ENCODE results near the gene HOXB5. TPM values are rescaled to one million over a fixed set of nuclear protein-coding genes. Genes with fewer than 3 reads are reported as not detected.
A peak's percentile ranks its signal among the peaks of the same experiment; 100 is the strongest.

The HOXB5 gene
- total RNA-seq = 1 to 10 TPM in 1 of 2 donors, under 1 TPM in 1; 0.56 to 3.8 TPM

- Histone ChIP-seq H3K36me3 (peaks cover 8% of the 10 kb centered on the region), H3K27ac (peak within 1 kb of the TSS in 1 of 2 donors; percentile 28), H3K4me3 (peak within 1 kb of the TSS; percentile 72), H3K4me1 (ENCODE audit: control insufficient read depth in 1 of 2, low read depth in 2 of 2) (peaks cover 5 to 22% of the 10 kb centered on the region in 2 donors), H3K9me3 (no peaks in the 10 kb centered on the region), H3K27me3 (replicated peaks; ENCODE audit: insufficient read depth) (no peaks in the 10 kb centered on the region)
- DNase-seq (ENCODE audit: low spot score) = no peak
- TF ChIP-seq CTCF (IDR thresholded peaks at IDR 0.05) = no peak
- no peak for ATAC-seq (ENCODE audit: insufficient number of reproducible peaks, low FRiP score, low read depth)
Observed at GRCh38 chr17:48593126-48593829, at the start of gene HOXB5. TSS of gene HOXB5 (minus strand) at chr17:48593779. CDS start at chr17:48593682, 97 bp downstream.

- ATAC-seq (ENCODE audit: insufficient number of reproducible peaks, low FRiP score, low read depth) = no peak
- peaks cover 7 to 10% of the 10 kb centered on the region in 2 donors for H3K4me1 ChIP-seq (ENCODE audit: control insufficient read depth in 1 of 2, low read depth in 2 of 2)
- no peak overlapping the region for H3K27ac ChIP-seq
- H3K36me3 ChIP-seq = no peaks in the 10 kb centered on the region
- TF ChIP-seq CTCF (IDR thresholded peaks at IDR 0.05) = no peak
- no peaks in the 10 kb centered on the region for H3K9me3 ChIP-seq
- H3K4me3 ChIP-seq = no peak overlapping the region
- peaks cover 24% of the 10 kb centered on the region for H3K27me3 ChIP-seq (replicated peaks; ENCODE audit: insufficient read depth)
- DNase-seq (ENCODE audit: low spot score) = no peak
Observed at GRCh38 chr17:48642843-48643696, 49.5 kb upstream of the HOXB5 start.

- no peak for ATAC-seq (ENCODE audit: insufficient number of reproducible peaks, low FRiP score, low read depth)
- peaks cover 24% of the 10 kb centered on the region for H3K27me3 ChIP-seq (replicated peaks; ENCODE audit: insufficient read depth)
Observed at GRCh38 chr17:48642059-48642842, 48.7 kb upstream of the HOXB5 start.

GRCh38 chr17:48641541-48642058 lies 48.0 kb upstream of the HOXB5 start:
- no peak for ATAC-seq (ENCODE audit: insufficient number of reproducible peaks, low FRiP score, low read depth)
- H3K27me3 ChIP-seq (replicated peaks; ENCODE audit: insufficient read depth) = peaks cover 24% of the 10 kb centered on the region

More at GRCh38 chr17:48642059-48642842, 48.7 kb upstream of the HOXB5 start:
- Histone ChIP-seq H3K4me1 (ENCODE audit: control insufficient read depth in 1 of 2, low read depth in 2 of 2) (peaks cover 2 to 3% of the 10 kb centered on the region in 2 donors), H3K9me3 (no peaks in the 10 kb centered on the region), H3K4me3 (no peak overlapping the region), H3K36me3 (no peaks in the 10 kb centered on the region), H3K27ac (no peak overlapping the region)
- no peak for DNase-seq (ENCODE audit: low spot score)
- no peak for TF ChIP-seq CTCF (IDR thresholded peaks at IDR 0.05)

More at GRCh38 chr17:48641541-48642058, 48.0 kb upstream of the HOXB5 start:
- Histone ChIP-seq H3K9me3 (no peaks in the 10 kb centered on the region), H3K4me1 (ENCODE audit: control insufficient read depth in 1 of 2, low read depth in 2 of 2) (no peaks in the 10 kb centered on the region), H3K27ac (no peak overlapping the region), H3K4me3 (no peak overlapping the region), H3K36me3 (no peaks in the 10 kb centered on the region)
- DNase-seq (ENCODE audit: low spot score) = no peak
- TF ChIP-seq CTCF (IDR thresholded peaks at IDR 0.05) = no peak
